H9 (cell line): Measurements from ENCODE around the gene ADRM1. TPM values are rescaled to one million over a fixed set of nuclear protein-coding genes. Genes with fewer than 3 reads are reported as not detected.

ENCODE experiments used
- DNase-seq: peaks from one replicate; pipeline ENCODE4 v3.0.0-alpha.2; 2017
- H2AFZ ChIP-seq: one replicate; pipeline ENCODE4 v1.6.1; 2013; ENCODE audit warnings: mild to moderate bottlenecking, low read length, control low read depth, moderate library complexity
- H2AK5ac ChIP-seq: 2 replicates; pipeline ENCODE4 v1.6.1; 2013; ENCODE audit warnings: low read length, control low read depth, mixed read lengths; ENCODE audit not compliant: insufficient read length
- H2BK120ac ChIP-seq: one replicate; pipeline ENCODE4 v1.6.1; 2013; ENCODE audit warnings: low read depth, mild to moderate bottlenecking, low read length, control low read depth, inconsistent platforms; ENCODE audit not compliant: poor library complexity, severe bottlenecking
- H2BK12ac ChIP-seq: 2 replicates; pipeline ENCODE4 v1.6.1; 2013; ENCODE audit warnings: low read length, control low read depth, mixed read lengths, low read depth; ENCODE audit not compliant: insufficient read length
- H2BK15ac ChIP-seq: 2 replicates; pipeline ENCODE4 v1.6.1; 2013; ENCODE audit warnings: low read depth, low read length, control low read depth
- H2BK20ac ChIP-seq: one replicate; pipeline ENCODE4 v1.6.1; 2013; ENCODE audit warnings: low read depth, mild to moderate bottlenecking, low read length, control low read depth, inconsistent platforms; ENCODE audit not compliant: poor library complexity, severe bottlenecking
- H2BK5ac ChIP-seq: 2 replicates; pipeline ENCODE4 v1.6.1; 2013; ENCODE audit warnings: low read length, control low read depth, mixed read lengths; ENCODE audit not compliant: insufficient read length
- H3K14ac ChIP-seq: 2 replicates; pipeline ENCODE4 v1.6.1; 2013; ENCODE audit warnings: low read length, control low read depth; ENCODE audit not compliant: insufficient read depth
- H3K18ac ChIP-seq: 2 replicates; pipeline ENCODE4 v1.6.1; 2013; ENCODE audit warnings: low read depth, mild to moderate bottlenecking, mixed read lengths, low read length, control low read depth; ENCODE audit not compliant: insufficient read length
- H3K23ac ChIP-seq: 2 replicates; pipeline ENCODE4 v1.6.1; 2013; ENCODE audit warnings: low read length, control low read depth, mixed read lengths, low read depth; ENCODE audit not compliant: insufficient read length
- H3K23me2 ChIP-seq: 2 replicates; pipeline ENCODE4 v1.6.1; 2013; ENCODE audit warnings: low read depth, mild to moderate bottlenecking, mixed read lengths, low read length, control low read depth; ENCODE audit not compliant: insufficient read length, poor library complexity, severe bottlenecking
- H3K27ac ChIP-seq: 2 replicates; pipeline ENCODE4 v1.5.1; 2013; ENCODE audit warnings: low read length, control low read depth, mixed read lengths, low read depth; ENCODE audit not compliant: insufficient read length
- H3K27me3 ChIP-seq: 2 replicates; pipeline ENCODE4 v1.6.1; 2013; ENCODE audit warnings: low read length, control low read depth, inconsistent platforms; ENCODE audit not compliant: insufficient read depth
- H3K4ac ChIP-seq: 2 replicates; pipeline ENCODE4 v1.6.1; 2013; ENCODE audit warnings: low read depth, mild to moderate bottlenecking, control low read depth, inconsistent platforms, low read length, moderate library complexity
- H3K4me1 ChIP-seq: 2 replicates; pipeline ENCODE4 v1.6.1; 2013; ENCODE audit warnings: low read length, control low read depth, inconsistent platforms; ENCODE audit not compliant: insufficient read depth
- H3K4me2 ChIP-seq: 2 replicates; pipeline ENCODE4 v1.6.1; 2013; ENCODE audit warnings: low read length, control low read depth, mixed read lengths; ENCODE audit not compliant: insufficient read length, insufficient read depth
- H3K56ac ChIP-seq: 2 replicates; pipeline ENCODE4 v1.6.1; 2013; ENCODE audit warnings: low read depth, mild to moderate bottlenecking, mixed read lengths, low read length, control low read depth; ENCODE audit not compliant: insufficient read length
- H3K79me1 ChIP-seq: 2 replicates; pipeline ENCODE4 v1.6.1; 2013; ENCODE audit warnings: low read depth, mild to moderate bottlenecking, moderate library complexity, low read length, control low read depth, inconsistent platforms; ENCODE audit not compliant: insufficient read depth, poor library complexity, severe bottlenecking
- H3K79me2 ChIP-seq: 2 replicates; pipeline ENCODE4 v1.6.1; 2013; ENCODE audit warnings: low read length, control low read depth, inconsistent platforms; ENCODE audit not compliant: insufficient read depth
- H3K9ac ChIP-seq: 2 replicates; pipeline ENCODE4 v1.6.1; 2013; ENCODE audit warnings: low read length, control low read depth, mixed read lengths; ENCODE audit not compliant: insufficient read length; ENCODE audit errors: extremely low read depth
- H3K9me3 ChIP-seq: one replicate; pipeline ENCODE4 v1.6.1; 2013; ENCODE audit warnings: low read depth, low read length, inconsistent platforms; ENCODE audit not compliant: control insufficient read depth
- H3T11ph ChIP-seq: one replicate; pipeline ENCODE4 v1.6.1; 2013; ENCODE audit warnings: mild to moderate bottlenecking, low read length, control low read depth, inconsistent platforms
- H4K20me1 ChIP-seq: one replicate; pipeline ENCODE4 v1.6.1; 2013; ENCODE audit not compliant: control insufficient read depth, insufficient read length, insufficient read depth
- H4K5ac ChIP-seq: 2 replicates; pipeline ENCODE4 v1.6.1; 2013; ENCODE audit warnings: low read depth, mild to moderate bottlenecking, mixed read lengths, low read length, control low read depth; ENCODE audit not compliant: insufficient read length
- H4K8ac ChIP-seq: replicated peaks from 2 replicates; pipeline ENCODE4 v1.6.1; 2013; ENCODE audit warnings: low read length, control low read depth, mixed read lengths, low read depth; ENCODE audit not compliant: insufficient read length
- H4K91ac ChIP-seq: 2 replicates; pipeline ENCODE4 v1.6.1; 2013; ENCODE audit warnings: low read depth, mild to moderate bottlenecking, moderate library complexity, mixed read lengths, low read length, control low read depth; ENCODE audit not compliant: insufficient read length
- H3K27ac Mint-ChIP-seq, 3 experiments: 2 replicates in 2 of 3; 3 replicates in 1 of 3; pipeline ENCODE4 v1.8.0; 2020 to 2021; ENCODE audit warnings: mixed read lengths in 3 of 3, mild to moderate bottlenecking in 1 of 3, moderate library complexity in 1 of 3
- H3K27me3 Mint-ChIP-seq: 2 replicates; pipeline ENCODE4 v1.8.0; 2021; ENCODE audit warnings: low read depth, mild to moderate bottlenecking, moderate library complexity, mixed read lengths
- H3K36me3 Mint-ChIP-seq, 3 experiments: 2 replicates in 2 of 3; 3 replicates in 1 of 3; pipeline ENCODE4 v1.8.0; 2020 to 2021; ENCODE audit warnings: low read depth in 3 of 3, mixed read lengths in 3 of 3; ENCODE audit not compliant: insufficient read depth in 1 of 3
- H3K4me1 Mint-ChIP-seq, 2 experiments: 2 replicates each; pipeline ENCODE4 v1.8.0; 2020; ENCODE audit warnings: mixed read lengths in 2 of 2
- H3K4me3 Mint-ChIP-seq, 2 experiments: 2 replicates in 1 of 2; 3 replicates in 1 of 2; pipeline ENCODE4 v1.8.0; 2020 to 2021; ENCODE audit warnings: mild to moderate bottlenecking in 2 of 2, mixed read lengths in 2 of 2, moderate library complexity in 1 of 2
- H3K9me3 Mint-ChIP-seq, 2 experiments: 2 replicates in 1 of 2; 3 replicates in 1 of 2; pipeline ENCODE4 v1.8.0; 2020; ENCODE audit warnings: mild to moderate bottlenecking in 2 of 2, mixed read lengths in 2 of 2, moderate library complexity in 1 of 2
- WGBS: extraction: QIAGEN DNeasy Blood & Tissue Kit; methylation state at CpG from one replicate; pipeline ENCODE4 v1.1.7; 2013; ENCODE audit warnings: missing lambda C conversion rate, low lambda C conversion rate, mixed read lengths; ENCODE audit not compliant: insufficient read length; ENCODE audit errors: extremely low coverage; 5-methylcytosine and 5-hydroxymethylcytosine counted together
- total RNA-seq: library from RNA; stranded (reverse); gene quantifications from 2 replicates; pipeline ENCODE4 v1.2.1, GENCODE V29; 2021
- TF ChIP-seq, protein P1 (sequence below): fragments of 200-600 bp; sonication (generic); conservative IDR thresholded peaks from 3 replicates; pipeline ENCODE4 v1.8.0; 2021; ENCODE audit warnings: antibody characterized with exemption, mild to moderate bottlenecking

Gene ADRM1
- total RNA-seq, 1 experiment from 2014 or later = 153 TPM

DNA sequence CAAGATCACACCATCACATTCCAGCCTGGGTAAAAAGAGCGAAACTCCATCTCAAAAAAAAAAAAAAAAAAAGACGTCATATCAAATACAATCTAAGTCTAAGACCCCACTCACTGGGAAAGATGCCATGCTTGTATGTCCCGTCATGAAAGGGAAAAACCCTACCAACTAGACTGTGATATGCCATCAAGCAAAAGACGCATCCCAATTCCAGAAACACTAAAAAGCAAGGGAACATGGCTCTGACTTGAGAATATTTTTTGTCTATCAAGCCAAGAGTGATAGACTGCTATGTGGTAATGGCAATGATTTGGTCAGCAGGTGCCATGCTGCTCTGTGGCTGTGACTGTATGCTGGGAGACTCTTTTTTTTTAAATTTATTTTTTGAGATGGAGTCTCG lies 41.3 kb downstream of the ADRM1 start:
- Histone ChIP-seq H3K79me2 (no peaks in the 10 kb centered on the region), H3K18ac (no peak overlapping the region), H4K8ac (no peak overlapping the region), H3T11ph (no peak overlapping the region), H3K23me2 (no peaks in the 10 kb centered on the region), H2AK5ac (no peak overlapping the region), H2BK20ac (no peak overlapping the region), H3K79me1 (no peaks in the 10 kb centered on the region), H3K9ac (no peak overlapping the region), H2BK15ac (no peak overlapping the region), H3K4ac (no peak overlapping the region), H3K4me1 (no peaks in the 10 kb centered on the region), H3K56ac (no peak overlapping the region), H3K27ac (no peak overlapping the region), H2AFZ (no peak overlapping the region), H4K5ac (no peak overlapping the region), H3K14ac (no peak overlapping the region), H2BK5ac (no peak overlapping the region), H2BK12ac (no peak overlapping the region), H4K20me1 (no peaks in the 10 kb centered on the region), H3K23ac (no peak overlapping the region), H4K91ac (no peak overlapping the region), H3K27me3 (no peaks in the 10 kb centered on the region), H2BK120ac (no peak overlapping the region), H3K9me3 (no peaks in the 10 kb centered on the region), H3K4me2 (no peak overlapping the region)
- no peak for DNase-seq
- no peak overlapping the region for H3K4me3 Mint-ChIP-seq
- peaks cover 5 to 6% of the 10 kb centered on the region in 2 experiments for H3K9me3 Mint-ChIP-seq
- TF ChIP-seq, protein P1, sequence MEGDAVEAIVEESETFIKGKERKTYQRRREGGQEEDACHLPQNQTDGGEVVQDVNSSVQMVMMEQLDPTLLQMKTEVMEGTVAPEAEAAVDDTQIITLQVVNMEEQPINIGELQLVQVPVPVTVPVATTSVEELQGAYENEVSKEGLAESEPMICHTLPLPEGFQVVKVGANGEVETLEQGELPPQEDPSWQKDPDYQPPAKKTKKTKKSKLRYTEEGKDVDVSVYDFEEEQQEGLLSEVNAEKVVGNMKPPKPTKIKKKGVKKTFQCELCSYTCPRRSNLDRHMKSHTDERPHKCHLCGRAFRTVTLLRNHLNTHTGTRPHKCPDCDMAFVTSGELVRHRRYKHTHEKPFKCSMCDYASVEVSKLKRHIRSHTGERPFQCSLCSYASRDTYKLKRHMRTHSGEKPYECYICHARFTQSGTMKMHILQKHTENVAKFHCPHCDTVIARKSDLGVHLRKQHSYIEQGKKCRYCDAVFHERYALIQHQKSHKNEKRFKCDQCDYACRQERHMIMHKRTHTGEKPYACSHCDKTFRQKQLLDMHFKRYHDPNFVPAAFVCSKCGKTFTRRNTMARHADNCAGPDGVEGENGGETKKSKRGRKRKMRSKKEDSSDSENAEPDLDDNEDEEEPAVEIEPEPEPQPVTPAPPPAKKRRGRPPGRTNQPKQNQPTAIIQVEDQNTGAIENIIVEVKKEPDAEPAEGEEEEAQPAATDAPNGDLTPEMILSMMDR = no peak
- H3K4me1 Mint-ChIP-seq = no peaks in the 10 kb centered on the region
- H3K27me3 Mint-ChIP-seq = no peaks in the 10 kb centered on the region
- no CpG with 5 or more reads among the region's 5 CpGs for WGBS
- H3K27ac Mint-ChIP-seq = peak overlapping the region in 1 of 3 experiments; percentile 35; a peak in 1 of 7 replicates
- peaks cover 30 to 83% (median 76%) of the 10 kb centered on the region in 3 experiments for H3K36me3 Mint-ChIP-seq
